GM21723 (cell line): ENCODE results near the gene MRPS30.
A peak's percentile ranks its signal among the peaks of the same experiment; 100 is the strongest.
"Not testable (repeated sequence)": the region's sequence is repeated elsewhere in the genome, so short reads cannot be mapped to it uniquely, and the experiment has no call there.

Experiments used
- ATAC-seq: cut with Tn5 transposase; IDR thresholded peaks from one replicate; pipeline ENCODE4 v1.9.1; 2021; ENCODE audit warnings: mild to moderate bottlenecking, moderate library complexity; ENCODE audit not compliant: unreplicated experiment

MRPS30 gene

GRCh38 chr5:44808435-44809214 lies at the start of gene MRPS30:
Gene MRPS30 (plus strand): TSS chr5:44808947. CDS start chr5:44808963, 16 bp downstream.
- peak; percentile 97 for ATAC-seq

- no peak for ATAC-seq
Observed at GRCh38 chr5:44769200-44769876, 39.4 kb upstream of the MRPS30 start.

GRCh38 chr5:44769877-44770209 lies 38.9 kb upstream of the MRPS30 start:
- no peak for ATAC-seq

GRCh38 chr5:44770780-44771717 lies 37.7 kb upstream of the MRPS30 start:
- no peak for ATAC-seq

- not testable (repeated sequence) for ATAC-seq
Observed at GRCh38 chr5:44772397-44772796, 36.4 kb upstream of the MRPS30 start.

- ATAC-seq, result peak; percentile 86
Observed at GRCh38 chr5:44774279-44774880, 34.4 kb upstream of the MRPS30 start.

- ATAC-seq, result no peak
Observed at GRCh38 chr5:44779167-44779566, 29.6 kb upstream of the MRPS30 start.

GRCh38 chr5:44783634-44784315 lies 25.0 kb upstream of the MRPS30 start:
- ATAC-seq, result no peak

GRCh38 chr5:44787731-44788130 lies 21.0 kb upstream of the MRPS30 start:
- no peak for ATAC-seq

- not testable (repeated sequence) for ATAC-seq
Observed at GRCh38 chr5:44789372-44789995, 19.3 kb upstream of the MRPS30 start.

- not testable (repeated sequence) for ATAC-seq
Observed at GRCh38 chr5:44792031-44792673, 16.6 kb upstream of the MRPS30 start.

- no peak for ATAC-seq
Observed at GRCh38 chr5:44794371-44794770, 14.4 kb upstream of the MRPS30 start.

- no peak for ATAC-seq
Observed at GRCh38 chr5:44795496-44795895, 13.3 kb upstream of the MRPS30 start.

- ATAC-seq, result no peak
Observed at GRCh38 chr5:44797841-44798240, 10.9 kb upstream of the MRPS30 start.

GRCh38 chr5:44801992-44802391 lies 6.8 kb upstream of the MRPS30 start:
- no peak for ATAC-seq

GRCh38 chr5:44806608-44807007 lies 2.1 kb upstream of the MRPS30 start:
- ATAC-seq, result no peak

GRCh38 chr5:44807269-44807668 lies 1.5 kb upstream of the MRPS30 start:
- ATAC-seq, result no peak

- ATAC-seq, result peak; percentile 50
Observed at GRCh38 chr5:44809215-44809955, 638 bp downstream of the MRPS30 start.

- no peak for ATAC-seq
Observed at GRCh38 chr5:44809956-44810420, 1.2 kb downstream of the MRPS30 start.
